ENCODE data around the gene CADPS.

CADPS gene

GRCh38 chr3:62368705-62369475, 506.3 kb downstream of the CADPS start:
- DNase-seq: no peak

- no peak for DNase-seq
Observed at GRCh38 chr3:62368290-62368704, 506.9 kb downstream of the CADPS start.

- DNase-seq: no peak
Observed at GRCh38 chr3:62367763-62368195, 507.4 kb downstream of the CADPS start.

GRCh38 chr3:62366126-62366484, 509.1 kb downstream of the CADPS start:
- no peak for DNase-seq

GRCh38 chr3:62365391-62366125, 509.7 kb downstream of the CADPS start:
- DNase-seq: no peak

GRCh38 chr3:62364191-62364590, 511.0 kb downstream of the CADPS start:
- no peak for DNase-seq

GRCh38 chr3:62363275-62363674, 511.9 kb downstream of the CADPS start:
- no peak for DNase-seq

- no peak for DNase-seq
Observed at GRCh38 chr3:62361824-62362223, 513.4 kb downstream of the CADPS start.

- DNase-seq: no peak
Observed at GRCh38 chr3:62361261-62361660, 514.0 kb downstream of the CADPS start.

- no peak for DNase-seq
Observed at GRCh38 chr3:62359531-62359930, 515.7 kb downstream of the CADPS start.

- no peak for DNase-seq
Observed at GRCh38 chr3:62356356-62356755, 518.9 kb downstream of the CADPS start.

GRCh38 chr3:62355703-62356102, 519.5 kb downstream of the CADPS start:
- no peak for DNase-seq
